NCI-H82 treated with DMSO at 0.1 percent for 48 hours (cell line): Measurements from ENCODE around the gene EMP1.
A peak's percentile ranks its signal among the peaks of the same experiment; 100 is the strongest.

ENCODE experiments used
- DNase-seq: peaks from one replicate; lab custom pipeline; 2025; ENCODE audit not compliant: unreplicated experiment; lab: John Stamatoyannopoulos, UW

The EMP1 gene

DNA sequence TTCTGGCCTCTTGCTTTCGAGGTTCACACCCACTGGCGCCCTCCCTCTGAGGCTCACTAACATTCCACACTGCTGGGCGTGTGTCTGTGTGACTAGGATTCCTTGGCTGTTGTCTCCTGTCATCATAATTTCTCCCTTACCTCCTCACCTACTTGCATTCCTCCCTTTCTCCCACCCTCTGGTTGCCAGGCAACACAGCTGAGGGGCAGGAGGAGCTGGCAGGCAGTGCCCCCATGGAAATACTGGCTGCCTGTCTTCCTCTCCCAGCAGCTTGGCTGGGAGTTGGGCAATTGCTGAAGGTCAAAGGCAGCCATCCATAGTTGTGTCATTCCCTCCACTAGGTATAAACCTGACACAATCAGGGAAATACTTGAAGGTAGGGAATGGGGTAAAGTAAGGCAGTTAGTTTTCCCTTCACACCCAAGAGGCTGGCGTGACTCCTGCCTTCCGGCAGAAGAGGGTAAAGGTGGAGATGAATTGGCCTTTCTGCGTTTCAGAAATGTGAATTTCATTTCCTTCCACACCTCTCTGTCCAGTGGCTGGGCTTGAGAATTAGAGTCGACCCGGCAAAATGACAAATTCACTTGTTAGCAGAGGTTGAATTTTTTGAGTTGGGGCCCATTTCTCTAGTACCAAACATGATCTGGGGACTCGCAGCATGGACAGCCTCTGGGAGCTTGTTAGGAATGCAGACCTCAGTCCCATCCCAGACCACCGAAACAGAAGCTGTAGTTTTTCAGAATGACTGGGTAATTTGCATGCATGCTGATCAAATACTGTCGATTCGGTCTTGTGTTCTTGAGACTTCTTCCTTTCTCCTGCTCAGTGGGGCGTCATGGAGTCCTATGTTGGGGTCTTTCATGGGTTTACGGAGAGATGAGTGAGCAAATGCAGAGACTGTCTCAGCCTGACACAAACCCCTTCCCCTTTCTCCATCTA, 24.3 kb upstream of the EMP1 start:
- no peak for DNase-seq

DNA sequence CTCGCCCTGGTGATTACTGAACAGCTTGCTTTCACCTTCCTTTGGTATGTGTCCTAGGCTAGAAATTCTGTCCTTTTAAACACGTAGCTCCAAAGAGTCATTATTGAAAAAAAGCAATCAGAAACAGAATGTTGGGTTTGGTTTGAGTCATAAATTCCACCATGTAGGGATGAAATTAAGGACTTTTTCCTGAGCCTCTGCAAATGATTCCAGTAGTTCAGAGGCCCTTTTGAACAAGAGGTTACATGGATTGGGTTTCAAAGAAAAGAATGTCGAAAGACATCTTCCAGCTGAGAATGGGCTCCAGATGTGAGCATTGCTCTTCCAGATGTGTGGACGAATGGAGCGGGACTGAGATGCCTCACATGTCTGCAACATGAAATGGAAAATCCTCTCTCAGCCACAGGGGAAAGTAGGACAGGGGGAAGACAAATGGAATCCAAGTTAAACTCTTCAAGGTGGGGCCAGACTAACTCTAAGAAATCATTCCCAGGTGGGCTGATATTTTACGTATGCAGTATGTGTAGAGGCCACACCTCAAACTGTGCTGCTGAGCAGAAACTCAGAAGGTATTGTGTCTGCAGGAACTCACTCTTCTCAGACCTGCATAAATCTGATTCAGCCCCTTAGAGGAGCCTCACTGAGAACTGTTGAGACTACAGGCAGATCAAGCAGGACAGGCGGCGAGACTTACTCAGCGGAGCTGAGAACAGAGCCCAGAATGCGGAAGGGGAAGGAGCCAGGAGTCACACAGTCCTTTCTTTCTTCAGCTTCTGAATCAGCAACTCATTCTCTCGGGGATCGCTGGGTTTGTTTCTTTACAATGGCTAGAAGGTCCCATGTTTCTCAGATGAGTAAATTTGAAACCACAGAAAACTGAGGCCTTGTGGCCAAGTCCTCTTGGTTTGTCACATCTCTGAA, 23.3 kb upstream of the EMP1 start:
- DNase-seq = no peak

DNA sequence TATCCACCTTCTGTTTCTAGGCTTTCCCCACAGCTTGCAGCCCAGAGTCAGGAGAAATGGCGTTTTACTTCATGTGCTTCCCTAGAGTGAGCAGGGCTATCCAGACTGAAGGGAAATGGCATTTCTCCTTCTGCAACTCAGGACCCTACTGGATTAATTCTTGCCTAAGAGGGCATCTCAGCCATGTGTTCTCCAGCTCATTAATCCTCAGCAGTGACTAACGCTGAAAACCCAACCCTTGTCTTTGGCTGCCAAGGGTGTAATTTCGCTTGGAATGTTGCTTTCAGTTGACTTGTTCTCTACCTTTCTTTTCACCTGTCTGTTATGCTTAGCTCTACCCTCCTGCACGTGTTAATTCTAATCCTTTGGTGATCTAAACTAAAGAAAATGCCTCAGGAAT, 21.0 kb upstream of the EMP1 start:
- DNase-seq = peak; percentile 50

DNA sequence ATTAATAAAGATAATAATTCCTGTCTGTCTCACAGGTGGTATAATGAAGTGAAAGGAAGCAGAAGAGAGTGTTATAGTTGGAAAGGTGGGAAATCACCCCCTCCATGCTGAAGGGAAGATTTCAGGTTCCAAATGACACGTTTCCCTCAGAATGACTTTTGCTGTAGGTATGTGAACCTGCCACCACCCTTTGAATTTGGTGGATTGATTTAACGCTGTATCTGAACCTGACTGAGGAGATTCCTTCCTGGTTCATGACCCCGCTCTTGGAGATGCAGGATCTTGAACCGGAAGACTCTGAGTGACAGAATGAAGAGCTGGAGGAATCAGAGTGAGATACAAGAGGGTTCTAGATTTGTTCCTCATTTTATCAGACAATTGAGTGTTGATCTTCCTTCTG, 20.3 kb upstream of the EMP1 start:
- DNase-seq = no peak

DNA sequence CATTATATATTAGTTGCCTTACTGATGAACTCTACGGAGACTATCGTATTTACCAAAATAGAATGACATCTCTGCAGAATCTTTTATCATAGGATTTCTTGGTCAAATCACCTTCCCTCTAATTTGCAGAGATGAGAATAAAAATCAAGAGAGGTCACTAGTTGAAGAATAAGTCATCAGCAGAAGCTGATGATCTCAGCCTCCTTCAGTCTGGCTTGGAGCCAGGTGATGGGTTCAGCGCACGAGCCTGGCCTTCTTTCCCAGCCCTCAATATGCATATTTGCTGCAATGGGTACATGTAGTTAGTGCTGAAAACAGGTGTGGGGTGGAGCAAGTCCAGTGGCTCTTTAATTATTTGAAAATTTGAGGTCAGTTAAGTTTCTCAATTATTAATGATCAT, 19.2 kb upstream of the EMP1 start:
- no peak for DNase-seq

DNA sequence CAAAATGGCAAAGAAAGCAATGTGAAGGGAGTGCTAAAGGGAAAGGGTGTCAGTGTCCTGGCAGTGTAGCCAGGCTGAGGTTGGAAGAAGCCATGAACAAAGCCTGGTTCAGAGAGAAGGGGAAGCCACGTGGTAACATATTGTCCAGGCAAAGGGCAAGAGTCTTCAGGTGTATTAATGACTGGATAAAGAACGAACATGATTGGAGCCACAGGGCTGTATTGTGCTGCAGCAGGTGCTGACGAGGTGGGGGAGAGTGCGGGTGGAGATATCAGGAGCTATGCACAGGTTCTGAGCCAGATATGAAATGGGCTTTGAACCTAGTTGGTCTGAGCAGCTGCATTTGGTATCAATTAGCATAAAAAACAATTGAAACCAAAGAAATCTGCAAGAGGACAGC, 18.6 kb upstream of the EMP1 start:
- no peak for DNase-seq

DNA sequence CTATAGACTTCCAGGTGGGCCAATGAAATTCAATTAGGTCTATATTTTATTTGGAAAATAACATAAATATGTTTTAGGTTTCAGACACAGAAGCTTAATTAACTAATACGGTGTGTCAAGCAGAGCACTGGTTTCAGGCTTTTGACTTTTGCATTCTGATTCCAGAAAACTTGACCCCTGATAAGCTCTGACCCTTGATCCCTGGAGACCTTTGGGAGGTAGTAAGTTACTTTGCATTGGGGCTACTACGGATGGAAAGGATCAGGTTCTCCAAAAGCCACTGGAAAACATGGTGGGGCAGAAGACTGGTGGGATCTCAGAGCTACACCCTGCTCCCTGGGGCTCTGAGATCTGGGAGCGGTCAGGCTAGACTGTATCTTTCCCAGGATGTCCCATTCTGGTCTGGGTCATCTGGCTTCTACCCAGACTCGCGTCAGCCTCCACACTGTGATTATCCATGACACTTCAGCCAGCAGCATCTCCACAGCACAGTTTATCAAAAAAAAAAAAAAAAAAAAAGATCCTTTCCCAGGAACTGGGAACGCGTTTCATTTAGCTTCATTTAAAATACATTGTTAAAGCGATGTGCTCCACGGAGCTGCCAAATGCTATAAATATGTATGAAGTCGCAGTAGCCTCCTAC, 17.8 kb upstream of the EMP1 start:
- no peak for DNase-seq

DNA sequence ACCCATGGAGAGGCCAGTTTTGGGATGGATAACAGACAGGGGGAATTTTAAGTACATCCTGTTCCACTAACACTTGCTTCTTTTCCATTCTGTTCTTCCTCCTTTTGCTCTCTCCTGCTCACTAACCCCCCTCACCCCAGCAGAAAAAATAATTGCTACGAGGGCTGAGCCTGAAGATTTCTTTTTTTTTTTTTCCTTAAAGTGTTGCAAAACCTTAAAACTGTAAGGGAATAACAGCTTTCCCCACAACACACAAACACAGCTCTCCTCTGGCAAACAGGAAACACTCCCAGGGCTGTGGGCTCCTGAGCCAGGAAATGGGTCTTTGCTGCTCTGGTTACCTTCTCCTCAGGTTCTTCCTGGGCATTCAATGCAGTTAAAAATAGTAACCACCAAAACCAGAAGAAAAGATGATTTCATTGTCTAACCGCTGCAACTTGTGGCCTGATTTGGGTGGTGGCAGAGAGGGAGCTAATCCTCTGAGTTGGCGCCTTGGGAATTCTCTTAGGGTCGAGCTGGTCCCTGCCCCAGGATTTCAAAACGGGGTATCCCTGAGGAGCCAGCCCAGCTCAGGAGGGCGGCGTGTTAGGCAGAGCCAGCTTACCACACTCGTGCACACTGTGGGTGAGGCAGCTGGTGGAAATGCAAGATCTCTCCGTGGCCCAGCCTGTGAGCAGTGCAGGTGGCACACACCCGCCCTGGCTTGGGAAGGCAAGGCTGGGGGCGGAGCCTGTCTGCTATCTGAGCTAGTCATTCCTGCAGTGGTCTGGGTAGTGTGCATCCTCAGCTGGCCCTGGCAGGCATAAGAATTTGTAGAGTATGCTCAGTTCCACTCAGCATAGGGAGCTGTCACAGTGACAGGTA, 17.1 kb upstream of the EMP1 start:
- DNase-seq = peak; percentile 36

DNA sequence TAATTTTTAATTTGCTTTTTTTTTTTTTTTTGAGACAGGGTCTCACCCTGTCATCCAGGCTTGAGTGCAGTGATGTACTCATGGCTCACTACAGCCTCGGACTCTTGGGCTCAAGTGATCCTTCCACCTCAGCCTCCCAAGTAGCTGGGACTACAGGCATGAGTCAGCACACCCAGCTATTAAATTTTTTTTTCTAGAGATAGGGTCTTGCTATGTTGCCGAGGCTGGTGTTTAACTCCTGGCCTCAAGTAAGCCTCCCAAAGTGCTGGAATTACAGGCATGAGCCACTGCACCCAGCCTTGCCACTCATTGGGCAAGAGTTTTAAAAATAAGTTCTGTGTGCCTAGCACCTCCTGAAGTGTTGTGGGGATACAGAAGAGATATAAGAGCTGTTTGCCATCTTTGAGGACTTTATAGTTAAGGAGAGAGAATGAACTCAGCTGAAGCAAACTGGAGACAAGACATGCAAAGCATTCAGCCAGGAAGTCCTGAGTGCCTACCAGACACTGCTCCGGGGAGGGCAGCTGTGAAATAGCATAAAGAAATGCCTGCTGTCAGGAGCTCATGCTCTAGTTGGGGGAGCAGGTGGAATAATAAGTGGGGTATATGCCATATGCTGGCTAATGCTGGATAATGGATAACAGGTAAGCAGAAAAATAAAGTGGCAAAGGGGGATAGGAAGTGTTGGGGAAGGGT, 15.0 kb upstream of the EMP1 start:
- no peak for DNase-seq

DNA sequence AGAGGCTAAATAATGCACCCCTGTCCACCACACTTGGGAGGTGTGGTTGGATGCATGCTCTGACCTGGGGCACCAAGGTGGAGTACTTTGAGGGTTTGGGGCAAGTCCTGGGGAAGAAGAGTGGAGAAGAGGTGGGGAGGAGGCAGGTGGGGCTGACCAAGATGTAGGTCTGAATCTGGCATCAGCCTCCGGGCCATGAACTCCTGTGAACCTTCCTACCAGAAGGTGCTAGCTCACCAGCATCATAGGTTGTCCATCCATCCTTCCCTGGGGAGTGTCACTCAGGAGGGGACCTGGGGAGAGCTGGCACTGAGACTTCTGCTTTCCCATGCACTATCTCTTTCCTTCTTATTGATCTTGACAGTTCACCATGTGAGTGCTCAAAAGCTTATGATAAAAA, 13.6 kb upstream of the EMP1 start:
- no peak for DNase-seq

DNA sequence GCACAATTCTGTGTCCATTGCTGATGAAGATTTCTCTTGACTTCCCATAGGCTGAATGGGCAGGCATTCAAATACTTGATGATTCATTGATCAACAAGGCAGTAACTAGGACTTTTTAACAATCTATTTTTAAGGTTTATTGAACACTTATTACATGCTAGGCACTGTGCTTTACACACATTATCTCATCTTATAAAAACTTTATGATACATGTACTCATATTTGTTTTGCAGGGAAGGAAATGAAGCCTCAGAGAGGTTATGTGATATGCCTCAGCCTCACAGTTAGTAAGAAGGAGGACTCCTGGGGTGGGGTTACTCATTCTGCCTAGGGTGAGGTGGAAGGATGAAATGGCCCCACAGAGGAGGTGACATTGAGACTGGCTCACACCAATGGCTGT, 12.9 kb upstream of the EMP1 start:
- no peak for DNase-seq

DNA sequence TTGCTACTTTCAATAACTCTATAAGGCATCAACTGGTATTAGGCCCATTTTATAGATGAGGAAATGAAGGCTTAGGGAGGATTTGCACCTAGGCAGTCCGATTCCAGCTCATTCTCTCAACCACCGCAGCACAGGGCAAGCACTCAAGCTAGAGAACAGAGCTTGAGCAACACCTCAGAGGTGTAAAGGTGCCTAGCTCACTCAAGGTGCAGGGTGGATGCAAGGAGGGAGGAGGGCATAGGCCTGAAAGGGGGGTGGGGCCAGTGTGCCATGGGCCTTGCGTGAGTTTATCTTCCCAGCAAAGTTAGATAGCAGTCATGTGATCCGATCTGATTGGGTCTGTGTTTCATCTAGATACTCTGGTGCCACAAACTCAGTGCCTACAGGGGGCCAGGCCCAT, 10.2 kb upstream of the EMP1 start:
- DNase-seq = no peak

DNA sequence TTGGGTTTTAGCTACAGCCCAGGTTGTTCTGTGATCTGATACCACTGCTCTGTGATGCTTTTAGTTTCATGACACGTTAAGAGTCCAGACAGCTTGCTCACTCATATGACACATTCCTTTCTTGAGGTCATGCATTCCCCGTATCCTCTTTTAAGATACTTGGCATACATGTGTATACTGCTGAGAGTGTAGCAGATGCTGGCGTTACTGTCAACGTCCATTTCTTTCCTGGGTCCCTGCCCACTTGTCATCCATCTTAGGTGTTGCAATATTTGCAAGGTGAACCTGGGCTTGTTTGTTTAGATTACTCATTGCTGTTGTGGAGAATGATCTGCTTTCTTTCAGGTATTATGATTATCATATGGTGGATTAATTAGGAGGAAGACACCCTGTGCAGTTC, 9.1 kb upstream of the EMP1 start:
- DNase-seq = no peak

DNA sequence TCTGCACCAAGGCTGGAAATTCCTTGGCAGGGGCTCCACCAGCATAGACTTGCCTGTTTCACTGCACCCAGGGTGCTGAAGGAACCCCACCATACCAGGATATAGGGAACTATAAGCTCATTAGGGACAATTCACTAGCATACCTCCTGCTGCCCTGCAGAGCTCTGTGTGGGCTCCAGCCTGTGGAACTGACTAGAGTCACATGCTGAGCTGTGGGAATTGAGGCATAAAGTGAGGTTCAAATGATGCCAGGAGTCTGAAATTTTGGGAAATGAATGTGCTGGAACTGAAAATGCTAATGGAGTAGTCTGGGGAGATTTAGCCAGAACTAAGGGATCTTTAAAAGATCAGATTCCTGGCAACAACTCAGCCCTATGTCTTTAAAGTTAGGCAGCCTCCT, 7.3 kb upstream of the EMP1 start:
- no peak for DNase-seq

DNA sequence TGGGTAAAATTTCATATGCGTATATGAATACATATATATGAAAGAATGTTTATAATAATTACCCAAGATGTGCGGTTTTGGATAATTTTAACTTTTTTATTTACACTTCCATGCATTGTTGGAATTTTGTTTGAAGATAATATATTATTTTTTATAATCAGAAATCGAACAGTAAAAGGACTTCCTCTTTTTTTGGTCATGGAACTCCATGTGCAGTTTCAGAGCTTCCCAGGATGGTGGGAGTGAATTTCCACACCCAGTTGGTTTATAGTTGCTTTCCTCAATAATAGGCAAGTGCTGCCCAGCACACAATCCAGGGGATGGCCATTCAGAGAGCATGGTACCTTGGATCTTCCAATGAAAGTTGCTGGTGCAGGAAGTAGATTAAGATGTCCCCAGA, 6.3 kb upstream of the EMP1 start:
- no peak for DNase-seq

DNA sequence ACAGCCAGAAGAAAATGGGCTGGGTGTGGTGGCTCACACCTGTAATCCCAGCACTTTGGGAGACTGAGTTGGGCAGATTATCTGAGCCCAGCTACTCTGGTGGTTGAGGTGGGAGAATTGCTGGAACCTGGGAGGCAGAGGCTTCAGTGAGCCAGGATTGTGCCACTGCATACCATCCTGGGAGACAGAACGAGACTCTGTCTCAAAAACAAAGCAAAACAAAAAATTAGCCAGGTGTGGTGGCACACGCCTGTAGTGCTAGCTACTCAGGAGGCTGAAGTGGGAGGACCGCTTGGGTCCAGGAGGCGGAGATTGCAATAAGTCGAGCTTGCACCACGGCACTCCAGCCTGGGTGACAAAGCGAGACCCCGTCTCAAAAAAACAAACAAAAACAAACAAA, 3.8 kb upstream of the EMP1 start:
- no peak for DNase-seq

DNA sequence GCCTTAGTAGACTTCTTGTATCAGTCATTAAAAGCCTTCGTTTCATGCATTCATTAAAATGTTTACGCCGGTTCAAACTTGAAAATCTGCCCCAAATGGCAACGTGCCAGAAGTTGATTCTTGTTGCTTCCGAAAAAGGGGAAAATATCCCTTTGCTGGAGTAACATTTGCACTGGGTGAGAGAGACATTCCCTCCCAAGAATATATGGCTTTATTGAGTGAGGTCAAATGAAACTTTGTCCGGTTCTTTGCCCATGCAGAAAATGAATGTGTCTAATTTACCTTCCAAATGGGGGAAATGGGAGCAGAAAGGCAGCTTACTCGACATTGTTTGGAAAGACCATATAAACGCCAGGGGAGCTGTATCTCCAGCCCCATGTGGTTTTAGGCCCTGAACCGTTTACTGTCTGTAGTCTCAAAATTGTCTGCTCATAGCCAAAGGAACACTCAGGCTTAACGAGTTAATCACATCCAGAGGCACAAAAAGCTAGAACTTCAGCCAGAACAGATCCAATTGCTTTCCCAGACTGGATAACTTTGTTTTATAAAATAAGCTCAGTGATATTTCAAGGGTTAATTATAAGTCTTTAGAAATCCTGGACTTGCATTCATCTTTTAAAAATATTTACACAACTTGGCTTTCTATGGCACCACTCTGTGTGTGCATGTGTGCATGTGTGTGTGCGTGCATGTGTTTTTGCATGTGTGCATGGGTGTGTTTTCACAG, 2.9 kb upstream of the EMP1 start:
- no peak for DNase-seq

DNA sequence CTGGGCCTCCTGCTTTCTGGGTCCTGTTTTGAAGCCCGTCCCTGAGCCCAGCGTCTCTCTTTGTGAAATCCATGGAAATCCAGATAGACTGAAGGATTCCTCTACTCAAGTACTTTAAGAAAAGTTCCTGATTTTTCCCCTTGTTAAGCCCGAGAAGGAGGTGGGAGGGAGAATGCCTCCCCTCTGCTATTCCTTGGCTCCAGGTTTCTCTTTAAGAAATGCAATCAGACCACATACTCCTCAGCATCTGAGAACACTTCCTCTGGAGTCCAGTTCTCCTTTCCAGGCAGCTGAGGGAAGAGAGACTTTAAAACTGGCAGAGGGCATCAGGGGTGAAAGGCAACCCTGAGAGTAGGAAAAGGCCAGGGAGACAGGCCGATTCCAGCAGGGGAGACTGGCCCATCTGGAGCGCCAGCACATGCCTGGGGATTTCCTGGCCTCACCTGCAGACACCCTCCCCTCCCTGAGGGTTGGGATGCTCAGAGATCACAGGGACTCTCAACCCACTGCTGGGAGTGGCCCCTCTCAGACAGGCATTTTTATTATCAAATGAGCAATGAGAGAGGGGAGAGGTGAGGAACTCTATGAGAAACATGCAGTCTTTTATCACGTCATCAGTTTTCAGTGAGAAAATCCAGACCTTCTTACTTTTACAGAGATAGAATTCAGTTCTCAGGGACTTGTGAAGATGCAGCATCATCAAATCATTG, 2.0 kb upstream of the EMP1 start:
- no peak for DNase-seq

DNA sequence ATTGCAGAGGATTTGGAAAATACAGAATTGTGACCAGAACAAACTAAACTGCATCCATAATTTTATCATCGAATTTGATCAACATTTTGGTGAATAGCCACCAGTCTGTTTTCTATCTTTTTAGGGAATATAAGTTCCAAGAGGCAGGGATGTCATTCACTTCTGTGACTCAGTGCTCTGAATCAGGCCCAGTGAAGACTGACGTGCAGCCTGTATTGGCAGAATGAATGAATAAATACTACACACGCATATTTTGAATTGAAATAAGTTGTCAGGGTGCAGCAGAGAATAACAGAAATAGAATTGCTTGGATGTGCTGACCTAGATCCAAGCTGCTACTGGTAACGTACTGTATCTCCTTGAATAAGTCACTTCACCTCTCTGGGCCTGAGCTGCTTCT, 1.3 kb upstream of the EMP1 start:
- DNase-seq = no peak
